Sigmoid colon (tissue), 3 donors: ENCODE results near the gene MBLAC1.

Source experiments
- CTCF ChIP-seq, 4 experiments: fragments of 450-650 bp in 3 of 4; fragments of 200-600 bp in 1 of 4; IDR thresholded peaks; one replicate each; pipeline ENCODE4 v1.5.1; 2016 to 2019; ENCODE audit warnings: antibody characterized with exemption in 4 of 4, mild to moderate bottlenecking in 3 of 4, moderate library complexity in 2 of 4
- POLR2A ChIP-seq, 2 donors: fragments of 450-650 bp; IDR thresholded peaks; one replicate each; pipeline ENCODE4 v1.6.1; 2016; ENCODE audit warnings: antibody characterized with exemption in 2 of 2, mild to moderate bottlenecking in 2 of 2, moderate library complexity in 2 of 2

GRCh38 chr7:100160067-100160466 lies 33.3 kb downstream of the MBLAC1 start:
- TF ChIP-seq POLR2A (IDR thresholded peaks at IDR 0.05) (no peak), CTCF (IDR thresholded peaks at IDR 0.05) (no peak)
